Fibroblast of the aortic adventitia (primary cell): ENCODE results near the gene SHB. TPM values are rescaled to one million over a fixed set of nuclear protein-coding genes. Genes with fewer than 3 reads are reported as not detected.

ENCODE experiments used
- DNase-seq: peaks from one replicate; pipeline ENCODE4 v3.0.0-alpha.2; 2010; ENCODE audit warnings: low read depth
- H3K4me3 ChIP-seq: 2 replicates; pipeline ENCODE4 v1.5.1; 2011; ENCODE audit warnings: low read depth, mild to moderate bottlenecking, control low read depth, low read length, moderate library complexity
- total RNA-seq: library from RNA; depleted of rRNA; stranded (reverse); fragments of >200 nt; gene quantifications from 2 replicates; pipeline ENCODE4 v1.2.3, GENCODE V29; 2012; ENCODE audit warnings: low replicate concordance
- TF ChIP-seq, protein P1 (sequence below): IDR thresholded peaks from 2 replicates; pipeline ENCODE4 v1.5.1; 2011; ENCODE audit warnings: mild to moderate bottlenecking, low read length, control low read depth, inconsistent platforms; ENCODE audit not compliant: insufficient read depth

SHB gene
- total RNA-seq, 1 donor, result 26.5 TPM

DNA sequence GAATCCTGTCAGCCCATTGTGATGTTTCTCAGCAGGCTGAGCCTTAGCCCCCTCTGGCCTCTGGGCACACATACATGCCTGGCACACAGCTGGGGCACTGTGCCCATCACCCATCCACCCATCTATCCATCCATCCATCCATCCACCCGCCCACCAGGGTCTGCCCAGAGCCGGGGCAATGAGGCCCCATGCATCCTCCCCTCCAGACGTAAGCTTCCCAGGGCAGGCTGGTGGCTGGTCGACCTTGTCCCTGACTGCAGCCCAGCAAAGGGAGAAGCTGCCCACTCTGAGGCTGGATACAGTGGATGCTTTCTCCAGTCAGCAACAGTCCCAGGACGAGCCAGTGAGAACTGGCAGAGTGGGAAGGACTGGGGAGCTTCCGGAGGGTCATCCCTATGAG, 144.0 kb downstream of the SHB start:
- H3K4me3 ChIP-seq, result no peak overlapping the region
- TF ChIP-seq, protein P1, sequence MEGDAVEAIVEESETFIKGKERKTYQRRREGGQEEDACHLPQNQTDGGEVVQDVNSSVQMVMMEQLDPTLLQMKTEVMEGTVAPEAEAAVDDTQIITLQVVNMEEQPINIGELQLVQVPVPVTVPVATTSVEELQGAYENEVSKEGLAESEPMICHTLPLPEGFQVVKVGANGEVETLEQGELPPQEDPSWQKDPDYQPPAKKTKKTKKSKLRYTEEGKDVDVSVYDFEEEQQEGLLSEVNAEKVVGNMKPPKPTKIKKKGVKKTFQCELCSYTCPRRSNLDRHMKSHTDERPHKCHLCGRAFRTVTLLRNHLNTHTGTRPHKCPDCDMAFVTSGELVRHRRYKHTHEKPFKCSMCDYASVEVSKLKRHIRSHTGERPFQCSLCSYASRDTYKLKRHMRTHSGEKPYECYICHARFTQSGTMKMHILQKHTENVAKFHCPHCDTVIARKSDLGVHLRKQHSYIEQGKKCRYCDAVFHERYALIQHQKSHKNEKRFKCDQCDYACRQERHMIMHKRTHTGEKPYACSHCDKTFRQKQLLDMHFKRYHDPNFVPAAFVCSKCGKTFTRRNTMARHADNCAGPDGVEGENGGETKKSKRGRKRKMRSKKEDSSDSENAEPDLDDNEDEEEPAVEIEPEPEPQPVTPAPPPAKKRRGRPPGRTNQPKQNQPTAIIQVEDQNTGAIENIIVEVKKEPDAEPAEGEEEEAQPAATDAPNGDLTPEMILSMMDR, result no peak
- DNase-seq, result no peak

DNA sequence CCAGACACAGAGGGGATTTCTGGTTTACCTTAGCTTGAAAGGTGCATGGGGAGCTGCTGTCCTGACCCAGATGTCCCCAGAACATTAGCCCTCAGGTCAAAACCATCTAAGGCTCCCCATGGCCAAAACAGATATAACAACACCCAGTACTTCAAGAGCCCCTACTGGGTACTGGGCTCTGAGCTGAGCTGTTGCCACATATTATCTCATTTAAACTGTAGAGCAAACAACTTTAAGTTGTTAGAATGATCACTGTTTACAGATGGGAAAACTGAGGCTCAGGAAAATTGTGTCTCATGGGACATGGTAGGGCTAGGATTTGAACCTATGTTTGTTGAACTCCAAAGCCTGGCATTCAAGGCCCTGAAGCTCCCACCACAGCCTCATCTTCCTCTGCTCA, 144.5 kb downstream of the SHB start:
- H3K4me3 ChIP-seq, result no peak overlapping the region
- TF ChIP-seq, protein P1, result no peak
- DNase-seq, result no peak

DNA sequence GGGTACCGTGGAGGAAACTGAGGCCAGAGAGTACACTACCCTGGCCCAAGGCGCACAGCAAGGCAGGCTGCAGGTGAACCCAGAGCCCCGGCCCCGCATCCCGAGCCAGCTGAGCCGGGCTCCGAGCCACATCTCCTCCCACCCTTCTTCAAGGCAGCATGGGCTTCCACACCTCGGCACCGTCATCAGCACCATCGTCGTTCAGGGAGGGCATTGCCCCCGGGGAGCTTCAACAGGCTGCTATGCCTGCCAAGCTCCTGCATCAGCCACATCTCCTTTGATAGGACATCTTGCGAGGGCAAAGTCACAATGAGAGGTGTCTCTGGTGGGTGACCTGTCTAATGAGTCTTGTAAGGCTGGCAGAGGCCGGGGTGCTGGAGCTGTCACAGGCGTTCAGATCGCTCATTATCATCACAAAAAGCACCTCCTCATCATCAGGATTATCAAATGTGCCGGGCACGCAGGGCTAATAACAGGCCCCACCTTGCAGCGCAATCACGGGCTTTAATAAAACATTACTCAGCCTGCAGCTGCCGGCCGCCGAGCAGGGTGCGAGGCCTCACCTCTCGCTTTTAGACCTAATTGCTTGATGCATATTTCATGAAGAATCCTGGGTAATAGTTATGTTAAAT, 145.1 kb downstream of the SHB start:
- no peak overlapping the region for H3K4me3 ChIP-seq
- TF ChIP-seq, protein P1, result no peak
- no peak for DNase-seq

DNA sequence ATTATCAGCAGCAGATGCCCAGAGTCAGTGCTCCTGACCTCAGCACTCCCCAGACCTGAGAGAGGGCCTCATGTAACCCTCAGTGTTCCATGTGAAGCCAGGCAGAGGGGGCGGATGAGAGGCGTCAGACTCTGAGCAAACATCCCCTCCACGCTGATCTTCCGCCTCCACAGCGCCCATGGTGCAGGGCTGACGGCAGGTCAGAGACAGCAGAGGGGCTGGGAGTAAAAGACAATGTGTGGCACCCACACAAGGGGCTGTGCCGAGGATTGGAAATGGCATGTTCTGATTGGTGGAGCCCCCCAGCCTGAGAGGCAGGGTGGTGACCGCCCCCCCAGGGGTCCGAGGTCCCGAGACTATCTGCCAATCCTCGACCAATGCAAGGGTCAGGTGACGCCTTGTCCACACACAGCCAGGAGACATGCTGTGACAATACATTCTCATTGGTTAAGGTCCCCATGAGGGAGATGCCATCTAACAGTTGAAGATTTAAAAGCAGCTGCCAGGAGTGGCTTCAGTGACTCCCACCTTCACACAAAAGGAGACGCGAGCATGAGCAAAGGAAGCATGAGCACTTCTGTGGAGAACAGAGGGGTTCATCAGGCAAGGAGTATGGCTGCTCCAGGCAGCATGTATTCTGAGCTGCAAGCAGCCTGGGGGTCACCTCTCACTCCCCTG, 145.8 kb downstream of the SHB start:
- DNase-seq, result no peak
- TF ChIP-seq, protein P1, result no peak
- no peak overlapping the region for H3K4me3 ChIP-seq

- no peak overlapping the region for H3K4me3 ChIP-seq
- TF ChIP-seq, protein P1, result no peak
- no peak for DNase-seq
Observed at GRCh38 chr9:37922363-37923117, 146.5 kb downstream of the SHB start.

GRCh38 chr9:37921546-37922300, 147.3 kb downstream of the SHB start:
- TF ChIP-seq, protein P1, result no peak
- DNase-seq, result peak; percentile 54
- H3K4me3 ChIP-seq, result no peak overlapping the region
